HEK293 (cell line): Measurements from ENCODE around the gene SLC22A31.

Source experiments
- BCL11A ChIP-seq: fragments of 450-650 bp; formaldehyde crosslinking; IDR thresholded peaks from 2 replicates; pipeline ENCODE4 v1.5.1; 2016; ENCODE audit warnings: low read depth, missing biosample characterization, missing genetic modification characterization
- ZBTB48 ChIP-seq: fragments of 450-650 bp; formaldehyde crosslinking; IDR thresholded peaks from 2 replicates; pipeline ENCODE4 v1.5.1; 2016; ENCODE audit warnings: missing biosample characterization, missing genetic modification characterization
- ZNF555 ChIP-seq: fragments of 450-650 bp; formaldehyde crosslinking; conservative IDR thresholded peaks from 2 replicates; pipeline ENCODE4 v1.5.1; 2017; ENCODE audit warnings: missing biosample characterization, mild to moderate bottlenecking, missing genetic modification characterization, inconsistent platforms
- ZNF558 ChIP-seq: fragments of 450-650 bp; formaldehyde crosslinking; IDR thresholded peaks from 2 replicates; pipeline ENCODE4 v1.5.1; 2016; ENCODE audit warnings: missing biosample characterization, missing genetic modification characterization
- ZNF677 ChIP-seq: fragments of 450-650 bp; IDR thresholded peaks from 2 replicates; pipeline ENCODE4 v1.5.0; 2018; ENCODE audit warnings: missing biosample characterization, mild to moderate bottlenecking, missing genetic modification characterization, moderate library complexity
- TF ChIP-seq, protein P1 (sequence below): fragments of 450-650 bp; formaldehyde crosslinking; IDR thresholded peaks from 2 replicates; pipeline ENCODE4 v1.5.1; 2016; ENCODE audit warnings: missing biosample characterization, missing genetic modification characterization
- TF ChIP-seq, protein P2 (sequence below): fragments of 450-650 bp; formaldehyde crosslinking; IDR thresholded peaks from 2 replicates; pipeline ENCODE4 v1.5.1; 2017; ENCODE audit warnings: missing biosample characterization, missing genetic modification characterization

DNA sequence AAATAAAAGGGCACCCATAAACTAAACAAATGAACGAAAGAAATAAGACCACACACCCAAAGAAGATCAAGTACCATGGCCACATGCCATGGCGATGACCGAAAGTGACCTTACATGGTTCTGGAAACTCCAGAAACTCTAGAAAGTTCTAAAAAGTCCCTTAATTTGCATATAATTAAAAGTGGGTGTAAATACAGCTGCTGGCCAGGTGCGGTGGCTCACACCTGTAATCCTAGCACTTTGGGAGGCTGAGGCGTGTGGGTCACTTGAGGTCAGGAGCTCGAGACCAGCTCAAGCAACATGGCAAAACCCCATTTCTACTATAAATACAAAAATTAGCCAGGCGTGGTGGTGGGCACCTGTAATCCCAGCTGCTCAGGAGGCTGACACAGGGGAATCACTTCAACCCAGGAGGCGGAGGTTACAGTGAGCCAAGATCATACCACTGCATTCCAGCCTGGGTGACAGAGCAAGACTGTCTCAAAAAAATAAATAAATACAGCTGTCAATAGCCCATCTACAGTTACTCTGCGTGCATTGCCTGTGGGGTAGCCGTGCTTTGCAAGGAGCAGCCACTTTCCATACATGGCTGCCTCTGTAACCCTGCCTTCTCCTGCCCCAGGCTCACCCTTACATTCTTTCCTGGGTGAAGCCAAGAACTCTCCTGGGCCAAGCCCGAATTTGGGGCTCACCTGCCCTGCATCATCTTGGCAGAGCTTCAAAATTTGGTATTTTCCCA lies 10.0 kb upstream of the SLC22A31 start:
- TF ChIP-seq, protein P1, sequence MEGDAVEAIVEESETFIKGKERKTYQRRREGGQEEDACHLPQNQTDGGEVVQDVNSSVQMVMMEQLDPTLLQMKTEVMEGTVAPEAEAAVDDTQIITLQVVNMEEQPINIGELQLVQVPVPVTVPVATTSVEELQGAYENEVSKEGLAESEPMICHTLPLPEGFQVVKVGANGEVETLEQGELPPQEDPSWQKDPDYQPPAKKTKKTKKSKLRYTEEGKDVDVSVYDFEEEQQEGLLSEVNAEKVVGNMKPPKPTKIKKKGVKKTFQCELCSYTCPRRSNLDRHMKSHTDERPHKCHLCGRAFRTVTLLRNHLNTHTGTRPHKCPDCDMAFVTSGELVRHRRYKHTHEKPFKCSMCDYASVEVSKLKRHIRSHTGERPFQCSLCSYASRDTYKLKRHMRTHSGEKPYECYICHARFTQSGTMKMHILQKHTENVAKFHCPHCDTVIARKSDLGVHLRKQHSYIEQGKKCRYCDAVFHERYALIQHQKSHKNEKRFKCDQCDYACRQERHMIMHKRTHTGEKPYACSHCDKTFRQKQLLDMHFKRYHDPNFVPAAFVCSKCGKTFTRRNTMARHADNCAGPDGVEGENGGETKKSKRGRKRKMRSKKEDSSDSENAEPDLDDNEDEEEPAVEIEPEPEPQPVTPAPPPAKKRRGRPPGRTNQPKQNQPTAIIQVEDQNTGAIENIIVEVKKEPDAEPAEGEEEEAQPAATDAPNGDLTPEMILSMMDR = no peak
- TF ChIP-seq, protein P2, sequence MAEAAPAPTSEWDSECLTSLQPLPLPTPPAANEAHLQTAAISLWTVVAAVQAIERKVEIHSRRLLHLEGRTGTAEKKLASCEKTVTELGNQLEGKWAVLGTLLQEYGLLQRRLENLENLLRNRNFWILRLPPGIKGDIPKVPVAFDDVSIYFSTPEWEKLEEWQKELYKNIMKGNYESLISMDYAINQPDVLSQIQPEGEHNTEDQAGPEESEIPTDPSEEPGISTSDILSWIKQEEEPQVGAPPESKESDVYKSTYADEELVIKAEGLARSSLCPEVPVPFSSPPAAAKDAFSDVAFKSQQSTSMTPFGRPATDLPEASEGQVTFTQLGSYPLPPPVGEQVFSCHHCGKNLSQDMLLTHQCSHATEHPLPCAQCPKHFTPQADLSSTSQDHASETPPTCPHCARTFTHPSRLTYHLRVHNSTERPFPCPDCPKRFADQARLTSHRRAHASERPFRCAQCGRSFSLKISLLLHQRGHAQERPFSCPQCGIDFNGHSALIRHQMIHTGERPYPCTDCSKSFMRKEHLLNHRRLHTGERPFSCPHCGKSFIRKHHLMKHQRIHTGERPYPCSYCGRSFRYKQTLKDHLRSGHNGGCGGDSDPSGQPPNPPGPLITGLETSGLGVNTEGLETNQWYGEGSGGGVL (tag by site-specific recombination) = no peak
- TF ChIP-seq BCL11A (no peak), ZNF558 (no peak), ZNF677 (tag by site-specific recombination) (no peak), ZBTB48 (no peak), ZNF555 (tag by site-specific recombination) (no peak)
